Choroid plexus epithelial cell (primary cell): Measurements from ENCODE around the gene SSUH2.

Experiments
- DNase-seq: peaks from one replicate; pipeline ENCODE4 v3.0.0-alpha.2; 2010; ENCODE audit warnings: low read depth
- H3K4me3 ChIP-seq: 2 replicates; pipeline ENCODE4 v1.5.1; 2011; ENCODE audit warnings: low read depth, mild to moderate bottlenecking, control low read depth, low read length, moderate library complexity
- CTCF ChIP-seq: conservative IDR thresholded peaks from 2 replicates; pipeline ENCODE4 v1.5.1; 2011; ENCODE audit warnings: low read depth, mild to moderate bottlenecking, control low read depth, inconsistent platforms, low read length, moderate library complexity

The SSUH2 gene

GRCh38 chr3:8642001-8642400 lies 2.6 kb downstream of the SSUH2 start:
- TF ChIP-seq CTCF: no peak
- no peak for DNase-seq
- no peak overlapping the region for H3K4me3 ChIP-seq

DNA sequence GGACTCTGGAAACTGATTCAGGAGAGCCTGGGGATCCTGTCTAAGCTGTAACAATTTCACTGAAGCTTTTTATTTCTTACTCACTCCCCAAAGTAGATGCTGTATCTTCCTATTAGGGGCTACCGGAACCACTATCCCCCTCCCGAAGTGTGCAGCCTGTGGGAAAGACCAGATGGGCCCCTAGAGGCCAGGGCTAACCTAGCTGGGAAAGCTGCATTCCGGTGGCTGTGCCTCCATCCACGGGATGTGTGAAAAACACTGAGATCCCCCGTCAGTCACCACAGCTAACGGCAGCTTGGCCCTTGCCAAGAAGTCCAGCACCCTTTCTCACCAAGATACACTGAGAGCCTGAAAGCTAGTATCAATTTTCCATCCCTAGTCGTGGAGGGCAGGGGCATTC lies 3.1 kb downstream of the SSUH2 start:
- TF ChIP-seq CTCF: no peak
- no peak overlapping the region for H3K4me3 ChIP-seq
- no peak for DNase-seq

- TF ChIP-seq CTCF: no peak
- no peak overlapping the region for H3K4me3 ChIP-seq
Measured at GRCh38 chr3:8640223-8640622, 4.4 kb downstream of the SSUH2 start.

DNA sequence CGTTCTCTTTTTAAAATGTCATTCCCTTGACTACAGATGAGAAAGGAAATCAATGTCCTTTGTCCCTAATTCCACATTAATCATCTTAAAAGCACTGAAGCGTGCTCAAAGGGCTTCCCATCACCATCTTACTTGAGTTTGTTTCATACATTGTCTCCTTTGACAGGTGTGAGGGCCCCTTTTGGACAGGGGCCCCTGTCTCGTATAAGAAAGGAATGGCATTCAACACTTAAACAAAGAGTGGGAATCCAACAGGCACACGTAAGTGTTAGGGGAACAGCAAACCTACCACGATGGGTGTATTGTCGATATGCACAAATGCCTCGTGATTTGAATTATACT lies 5.0 kb downstream of the SSUH2 start:
- TF ChIP-seq CTCF: no peak
- DNase-seq: no peak
- H3K4me3 ChIP-seq: no peak overlapping the region

More at GRCh38 chr3:8640223-8640622, 4.4 kb downstream of the SSUH2 start:
- DNase-seq: no peak

GRCh38 chr3:8638994-8639658 lies 5.5 kb downstream of the SSUH2 start:
- no peak overlapping the region for H3K4me3 ChIP-seq
- no peak for TF ChIP-seq CTCF
- DNase-seq: peak; percentile 38

GRCh38 chr3:8637348-8637747 lies 7.2 kb downstream of the SSUH2 start:
- H3K4me3 ChIP-seq: no peak overlapping the region
- TF ChIP-seq CTCF: no peak
- no peak for DNase-seq

DNA sequence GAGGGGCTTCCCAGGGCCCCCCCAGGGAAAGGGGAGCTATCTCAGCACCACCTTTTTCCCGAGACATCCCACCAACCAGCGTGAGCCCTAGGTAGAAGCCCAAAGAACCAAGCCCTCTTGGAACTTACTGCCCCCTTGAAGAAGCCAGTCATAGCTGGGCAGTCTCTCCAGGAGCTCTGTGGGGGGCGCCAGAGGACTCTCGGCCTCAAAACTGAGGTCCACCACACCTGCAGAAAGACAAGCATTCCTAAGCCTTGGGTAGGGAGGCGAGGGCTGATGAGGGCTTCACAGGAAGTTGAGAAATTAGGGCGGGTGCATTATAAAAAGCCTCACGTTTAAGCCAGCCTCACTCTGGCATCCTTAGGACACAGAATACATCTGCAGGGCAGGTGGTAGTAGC lies 9.0 kb downstream of the SSUH2 start:
- DNase-seq: no peak
- no peak overlapping the region for H3K4me3 ChIP-seq
- TF ChIP-seq CTCF: no peak
